ENCODE measurements around the gene LYRM2. TPM values are rescaled to one million over a fixed set of nuclear protein-coding genes. Genes with fewer than 3 reads are reported as not detected.

Gene LYRM2
- total and polyA plus RNA-seq, 2 of the 8 experiments (the other 6 are each of a cell fraction or from before 2014, with no cell fraction given): 7.3 to 25.7 TPM

DNA sequence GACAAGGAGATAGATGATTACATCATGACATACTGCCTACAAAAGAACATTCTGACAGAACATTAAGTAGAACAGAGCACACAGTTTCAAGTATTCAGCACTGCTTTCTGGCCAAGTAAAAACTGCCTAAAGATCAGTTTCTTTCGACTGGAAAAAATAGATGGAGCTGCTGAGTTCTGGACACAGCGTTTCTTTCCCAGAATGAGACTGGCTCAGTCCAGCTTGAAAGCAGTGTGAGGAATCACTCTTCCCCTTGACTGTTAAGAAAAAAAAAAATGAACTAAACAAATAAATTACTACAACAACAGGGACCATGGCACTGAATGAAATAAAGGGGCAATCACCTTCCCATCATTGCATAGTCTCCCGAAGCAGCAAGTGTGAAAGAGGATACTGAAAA, 4.4 kb upstream of the LYRM2 start:
- no peak overlapping the region for H3K27ac ChIP-seq (ENCODE audit: low read depth, low read length)
- POLR2A ChIA-PET (ENCODE audit: partially characterized antibody): interaction anchor here (1.4 to 1.5 kb wide), 2 partner anchors 22 to 36 kb away, joined by 3 to 5 read pairs; no protein-coding TSS in a partner anchor
- FAIRE-seq: no peak
- TF ChIP-seq CHD1 (IDR thresholded peaks at IDR 0.05; ENCODE audit: low read depth, low read length): no peak
- no peak for TF ChIP-seq GABPA (IDR thresholded peaks at IDR 0.05; ENCODE audit: borderline replicate concordance, insufficient read depth, low read length)
- TF ChIP-seq TAF7 (optimal IDR thresholded peaks at IDR 0.05; ENCODE audit: borderline replicate concordance, low read depth, low read length): no peak
- no peak for TF ChIP-seq MAFK (IDR thresholded peaks at IDR 0.05; ENCODE audit: low read depth, low read length)
- TF ChIP-seq EZH2 (IDR thresholded peaks at IDR 0.05; ENCODE audit: low read depth, low read length, severe bottlenecking): no peak
- TF ChIP-seq JUN (IDR thresholded peaks at IDR 0.05; ENCODE audit: low read depth, low read length): no peak
- TF ChIP-seq TBP (IDR thresholded peaks at IDR 0.05; ENCODE audit: low read depth, low read length): no peak
- TF ChIP-seq ZNF274 (IDR thresholded peaks at IDR 0.05; ENCODE audit: borderline replicate concordance, extremely low read depth, low read length): no peak
- TF ChIP-seq RXRA (IDR thresholded peaks at IDR 0.05; ENCODE audit: insufficient read depth, low read depth, low read length): no peak
- no peak for TF ChIP-seq BACH1 (IDR thresholded peaks at IDR 0.05; ENCODE audit: low read length)
- no peak for TF ChIP-seq RNF2 (IDR thresholded peaks at IDR 0.05; ENCODE audit: borderline replicate concordance, low read depth, low read length, missing control alignments, poor library complexity, severe bottlenecking)
- TF ChIP-seq BRCA1 (IDR thresholded peaks at IDR 0.05; ENCODE audit: low read depth, low read length): no peak
- TF ChIP-seq POU5F1 (IDR thresholded peaks at IDR 0.05; ENCODE audit: low read depth, low read length): no peak

More for the DNA sequence above, 4.4 kb upstream of the LYRM2 start:
- Histone ChIP-seq H4K8ac (ENCODE audit: extremely low read depth, insufficient read depth, low read length) (no peak overlapping the region), H3K18ac (ENCODE audit: extremely low read depth, low read length) (no peak overlapping the region), H3K36me3 (ENCODE audit: control insufficient read depth in 2 of 4, insufficient read depth in 4 of 4, low read length in 3 of 4) (peaks cover 22 to 60% (median 56%) of the 10 kb centered on the region in 4 experiments), H3K4me3 (ENCODE audit: extremely low read depth in 1 of 4, insufficient read depth in 2 of 4, low read depth in 3 of 4, low read length in 4 of 4) (no peak overlapping the region), H3K56ac (replicated peaks; ENCODE audit: insufficient read length, low read depth, low read length) (no peak overlapping the region), H3K79me1 (ENCODE audit: low read depth, low read length) (no peaks in the 10 kb centered on the region), H4K20me1 (replicated peaks in 1 of 2; ENCODE audit: control insufficient read depth in 1 of 2, insufficient read depth in 2 of 2, low read length in 2 of 2) (peaks cover 2% of the 10 kb centered on the region in 2 experiments), H2AFZ (ENCODE audit: low read length) (no peak overlapping the region), H2BK20ac (ENCODE audit: low read length) (no peak overlapping the region), H3K27me3 (replicated peaks in 1 of 4; ENCODE audit: control insufficient read depth in 3 of 4, extremely low read depth in 1 of 4, insufficient read depth in 3 of 4, low read length in 3 of 4) (no peaks in the 10 kb centered on the region), H2BK120ac (replicated peaks; ENCODE audit: low read depth, low read length) (no peak overlapping the region), H3K23ac (ENCODE audit: insufficient read length) (no peak overlapping the region), H3K4me1 (replicated peaks in 1 of 4; ENCODE audit: control insufficient read depth in 3 of 4, insufficient read depth in 4 of 4, low read length in 3 of 4) (peaks cover 0 to 3% (median 0%) of the 10 kb centered on the region in 4 experiments; a peak in 1 of 7 replicates), H2BK15ac (ENCODE audit: low read length) (no peak overlapping the region), H3K9ac (replicated peaks in 1 of 4; ENCODE audit: extremely low read depth in 1 of 4, low read depth in 3 of 4, low read length in 3 of 4) (no peak overlapping the region; a peak in 1 of 7 replicates), H3K14ac (ENCODE audit: insufficient read length) (no peak overlapping the region), H3K79me2 (ENCODE audit: control insufficient read depth in 1 of 2, insufficient read depth in 2 of 2, low read length in 2 of 2) (no peaks in the 10 kb centered on the region; a peak in 1 of 4 replicates), H3K4ac (replicated peaks; ENCODE audit: insufficient read length, low read depth, low read length) (no peak overlapping the region), H2BK12ac (ENCODE audit: low read depth, low read length) (no peak overlapping the region), H4K5ac (ENCODE audit: insufficient read length, low read depth, low read length) (no peak overlapping the region), H2AK5ac (ENCODE audit: low read depth, low read length) (no peak overlapping the region), H2BK5ac (ENCODE audit: low read depth, low read length) (no peak overlapping the region), H4K91ac (replicated peaks; ENCODE audit: insufficient read length, low read length) (no peak overlapping the region), H3K23me2 (ENCODE audit: low read depth, low read length) (peaks cover 3% of the 10 kb centered on the region; the same call in 1 of the 2 replicates), H3K4me2 (ENCODE audit: insufficient read depth in 1 of 2, low read depth in 2 of 2, low read length in 2 of 2) (no peak overlapping the region), H3K9me3 (ENCODE audit: insufficient read depth in 2 of 2, low read depth in 1 of 2, low read length in 1 of 2) (no peaks in the 10 kb centered on the region)
- 96% methylated on average over 3 of the region's 3 CpGs; no CpG with 5 or more reads in 1 of the 2 experiments for WGBS, 2 experiments (ENCODE audit: extremely low coverage in 1 of 2, insufficient coverage in 1 of 2, insufficient read length in 1 of 2, insufficient replicate concordance in 2 of 2, low coverage in 1 of 2, low lambda C conversion rate in 2 of 2, missing lambda C conversion rate in 1 of 2)
- no peak for DNase-seq (ENCODE audit: low read depth in 1 of 2, low spot score in 2 of 2)
- CTCF ChIA-PET (ENCODE audit: partially characterized antibody): interaction anchor here (0.6 to 1.0 kb wide), 3 partner anchors 194 to 286 kb away, joined by 3 to 4 read pairs (median 4); partner anchors contain the start of gene ANKRD6
